ENCODE measurements around the gene NTHL1.

The NTHL1 gene

GRCh38 chr16:2079311-2079800, 31.7 kb upstream of the NTHL1 start:
- H3K4me3 ChIP-seq (ENCODE audit: low read depth, low read length): no peak overlapping the region
- no peak for TF ChIP-seq CTCF (IDR thresholded peaks at IDR 0.05; ENCODE audit: insufficient read depth, low read depth, low read length, missing control alignments)
- DNase-seq (ENCODE audit: low read depth): no peak

GRCh38 chr16:2078691-2079090, 31.1 kb upstream of the NTHL1 start:
- DNase-seq (ENCODE audit: low read depth): no peak
- no peak overlapping the region for H3K4me3 ChIP-seq (ENCODE audit: low read depth, low read length)
- no peak for TF ChIP-seq CTCF (IDR thresholded peaks at IDR 0.05; ENCODE audit: insufficient read depth, low read depth, low read length, missing control alignments)

GRCh38 chr16:2078096-2078495, 30.5 kb upstream of the NTHL1 start:
- H3K4me3 ChIP-seq (ENCODE audit: low read depth, low read length): no peak overlapping the region
- TF ChIP-seq CTCF (IDR thresholded peaks at IDR 0.05; ENCODE audit: insufficient read depth, low read depth, low read length, missing control alignments): no peak
- DNase-seq (ENCODE audit: low read depth): no peak

- DNase-seq (ENCODE audit: low read depth): no peak
- no peak overlapping the region for H3K4me3 ChIP-seq (ENCODE audit: low read depth, low read length)
- TF ChIP-seq CTCF (IDR thresholded peaks at IDR 0.05; ENCODE audit: insufficient read depth, low read depth, low read length, missing control alignments): no peak
These were observed 30.1 kb upstream of the NTHL1 start for GRCh38 chr16:2077696-2078095.

- no peak for TF ChIP-seq CTCF (IDR thresholded peaks at IDR 0.05; ENCODE audit: insufficient read depth, low read depth, low read length, missing control alignments)
- no peak for DNase-seq (ENCODE audit: low read depth)
- no peak overlapping the region for H3K4me3 ChIP-seq (ENCODE audit: low read depth, low read length)
These were observed 29.4 kb upstream of the NTHL1 start for GRCh38 chr16:2077016-2077415.

- TF ChIP-seq CTCF (IDR thresholded peaks at IDR 0.05; ENCODE audit: insufficient read depth, low read depth, low read length, missing control alignments): no peak
- H3K4me3 ChIP-seq (ENCODE audit: low read depth, low read length): no peak overlapping the region
- DNase-seq (ENCODE audit: low read depth): no peak
These were observed 28.6 kb upstream of the NTHL1 start for GRCh38 chr16:2076072-2076865.

- no peak for TF ChIP-seq CTCF (IDR thresholded peaks at IDR 0.05; ENCODE audit: insufficient read depth, low read depth, low read length, missing control alignments)
- no peak for DNase-seq (ENCODE audit: low read depth)
- no peak overlapping the region for H3K4me3 ChIP-seq (ENCODE audit: low read depth, low read length)
These were observed 28.0 kb upstream of the NTHL1 start for GRCh38 chr16:2075631-2076030.

Measured in GM12865 (cell line).